ENCODE results near the gene CERT1. TPM values are rescaled to one million over a fixed set of nuclear protein-coding genes. Genes with fewer than 3 reads are reported as not detected.

The CERT1 gene
- total RNA-seq, 4 donors from 2014 or later: 36.1 to 42.3 (median 39.0) TPM

- H3K4me3 ChIP-seq: no peak overlapping the region
- no peak overlapping the region for H3K27ac ChIP-seq
- 62 to 67% methylated on average over 3 of the region's 3 CpGs for WGBS, 2 donors
- TF ChIP-seq, protein P1, sequence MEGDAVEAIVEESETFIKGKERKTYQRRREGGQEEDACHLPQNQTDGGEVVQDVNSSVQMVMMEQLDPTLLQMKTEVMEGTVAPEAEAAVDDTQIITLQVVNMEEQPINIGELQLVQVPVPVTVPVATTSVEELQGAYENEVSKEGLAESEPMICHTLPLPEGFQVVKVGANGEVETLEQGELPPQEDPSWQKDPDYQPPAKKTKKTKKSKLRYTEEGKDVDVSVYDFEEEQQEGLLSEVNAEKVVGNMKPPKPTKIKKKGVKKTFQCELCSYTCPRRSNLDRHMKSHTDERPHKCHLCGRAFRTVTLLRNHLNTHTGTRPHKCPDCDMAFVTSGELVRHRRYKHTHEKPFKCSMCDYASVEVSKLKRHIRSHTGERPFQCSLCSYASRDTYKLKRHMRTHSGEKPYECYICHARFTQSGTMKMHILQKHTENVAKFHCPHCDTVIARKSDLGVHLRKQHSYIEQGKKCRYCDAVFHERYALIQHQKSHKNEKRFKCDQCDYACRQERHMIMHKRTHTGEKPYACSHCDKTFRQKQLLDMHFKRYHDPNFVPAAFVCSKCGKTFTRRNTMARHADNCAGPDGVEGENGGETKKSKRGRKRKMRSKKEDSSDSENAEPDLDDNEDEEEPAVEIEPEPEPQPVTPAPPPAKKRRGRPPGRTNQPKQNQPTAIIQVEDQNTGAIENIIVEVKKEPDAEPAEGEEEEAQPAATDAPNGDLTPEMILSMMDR (IDR thresholded peaks at IDR 0.05): no peak
- TF ChIP-seq POLR2A (IDR thresholded peaks at IDR 0.05): no peak
- no peak for TF ChIP-seq EP300 (IDR thresholded peaks at IDR 0.05)
- DNase-seq (ENCODE audit: low spot score in 2 of 2): no peak
- H3K27me3 ChIP-seq: no peaks in the 10 kb centered on the region
- peaks cover 0 to 24% (median 4%) of the 10 kb centered on the region in 4 donors for H3K4me1 ChIP-seq
- peaks cover 0 to 24% (median 0%) of the 10 kb centered on the region in 3 donors for H3K36me3 ChIP-seq
- peaks cover 0 to 23% (median 10%) of the 10 kb centered on the region in 4 donors for H3K9me3 ChIP-seq
Measured at GRCh38 chr5:75524071-75524470, 12.6 kb upstream of the CERT1 start.

DNA sequence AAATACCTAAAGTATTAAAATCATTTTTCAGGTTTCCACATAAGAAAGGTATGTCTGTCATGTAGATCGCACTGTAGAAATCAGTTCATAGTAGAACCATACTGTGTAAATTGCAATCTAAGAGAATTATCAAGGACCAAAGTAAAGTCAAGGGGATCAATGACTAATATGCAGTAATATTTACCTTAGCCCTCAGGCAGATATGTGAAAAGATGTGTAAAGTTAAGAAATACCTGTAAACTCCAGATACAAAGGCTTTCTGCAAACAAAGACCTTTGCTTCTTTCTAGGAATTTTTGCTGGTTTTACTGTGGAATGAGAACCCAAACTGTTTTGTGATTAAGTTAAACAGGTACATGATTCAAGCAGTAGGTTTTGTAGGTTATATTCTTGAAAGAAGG lies 11.8 kb upstream of the CERT1 start:
- Histone ChIP-seq H3K36me3 (peaks cover 0 to 22% (median 0%) of the 10 kb centered on the region in 3 donors), H3K27me3 (no peaks in the 10 kb centered on the region), H3K9me3 (peaks cover 0 to 23% (median 10%) of the 10 kb centered on the region in 4 donors), H3K27ac (no peak overlapping the region), H3K4me1 (peaks cover 0 to 28% (median 4%) of the 10 kb centered on the region in 4 donors), H3K4me3 (no peak overlapping the region)
- TF ChIP-seq POLR2A (IDR thresholded peaks at IDR 0.05): no peak
- TF ChIP-seq, protein P1 (IDR thresholded peaks at IDR 0.05): no peak
- TF ChIP-seq EP300 (IDR thresholded peaks at IDR 0.05): no peak
- no peak for DNase-seq (ENCODE audit: low spot score in 2 of 2)
- 97 to 98% methylated on average over 1 of the region's 1 CpG for WGBS, 2 donors

- WGBS, 2 donors: 97 to 98% methylated on average over 1 of the region's 1 CpG
- Histone ChIP-seq H3K27me3 (no peaks in the 10 kb centered on the region), H3K4me1 (peaks cover 0 to 28% (median 4%) of the 10 kb centered on the region in 4 donors), H3K4me3 (no peak overlapping the region), H3K27ac (no peak overlapping the region), H3K9me3 (peaks cover 0 to 23% (median 10%) of the 10 kb centered on the region in 4 donors), H3K36me3 (peaks cover 0 to 22% (median 0%) of the 10 kb centered on the region in 3 donors)
- DNase-seq (ENCODE audit: low spot score in 2 of 2): no peak
- TF ChIP-seq POLR2A (IDR thresholded peaks at IDR 0.05) (no peak), EP300 (IDR thresholded peaks at IDR 0.05) (no peak)
- TF ChIP-seq, protein P1 (IDR thresholded peaks at IDR 0.05): no peak
Measured at GRCh38 chr5:75522542-75522941, 11.1 kb upstream of the CERT1 start.

GRCh38 chr5:75522025-75522424 lies 10.6 kb upstream of the CERT1 start:
- TF ChIP-seq EP300 (IDR thresholded peaks at IDR 0.05): no peak
- TF ChIP-seq, protein P1 (IDR thresholded peaks at IDR 0.05): no peak
- TF ChIP-seq POLR2A (IDR thresholded peaks at IDR 0.05): no peak
- peaks cover 0 to 26% (median 3%) of the 10 kb centered on the region in 4 donors for H3K4me1 ChIP-seq
- H3K9me3 ChIP-seq: peaks cover 0 to 23% (median 10%) of the 10 kb centered on the region in 4 donors
- peaks cover 0 to 22% (median 0%) of the 10 kb centered on the region in 3 donors for H3K36me3 ChIP-seq
- DNase-seq (ENCODE audit: low spot score in 2 of 2): no peak
- H3K27ac ChIP-seq: no peak overlapping the region
- no peak overlapping the region for H3K4me3 ChIP-seq
- no peaks in the 10 kb centered on the region for H3K27me3 ChIP-seq

GRCh38 chr5:75521195-75521594 lies 9.8 kb upstream of the CERT1 start:
- TF ChIP-seq POLR2A (IDR thresholded peaks at IDR 0.05): no peak
- TF ChIP-seq, protein P1 (IDR thresholded peaks at IDR 0.05): no peak
- TF ChIP-seq EP300 (IDR thresholded peaks at IDR 0.05): no peak
- H3K27ac ChIP-seq: no peak overlapping the region
- H3K36me3 ChIP-seq: peaks cover 0 to 22% (median 0%) of the 10 kb centered on the region in 3 donors
- WGBS, 2 donors: 96 to 99% methylated on average over 2 of the region's 2 CpGs
- H3K9me3 ChIP-seq: peaks cover 0 to 23% (median 10%) of the 10 kb centered on the region in 4 donors
- no peak overlapping the region for H3K4me3 ChIP-seq
- peaks cover 0 to 25% (median 0%) of the 10 kb centered on the region in 4 donors for H3K4me1 ChIP-seq
- no peak for DNase-seq (ENCODE audit: low spot score in 2 of 2)
- no peaks in the 10 kb centered on the region for H3K27me3 ChIP-seq

Data from tibial nerve (tissue), 4 donors.